Omental fat pad (tissue), 4 donors: Measurements from ENCODE around the gene LCAT. TPM values are rescaled to one million over a fixed set of nuclear protein-coding genes. Genes with fewer than 3 reads are reported as not detected.

Experiments
- ATAC-seq: fragments of 150-250 bp; one replicate; pipeline ENCODE4 v1.9.1; 2016; ENCODE audit warnings: mild to moderate bottlenecking, moderate library complexity; ENCODE audit not compliant: low FRiP score
- DNase-seq: peaks from one replicate; pipeline ENCODE4 v3.0.0-alpha.2; 2019; ENCODE audit warnings: low spot score
- total RNA-seq, 4 donors: library from RNA; depleted of rRNA; stranded (reverse); fragments of >200 nt; gene quantifications; one replicate each; pipeline ENCODE4 v1.1.0, GENCODE V29; 2016
- TF ChIP-seq, protein P1 (sequence below), 3 donors: fragments of 450-650 bp; IDR thresholded peaks; one replicate each; pipeline ENCODE4 v1.5.1; 2016 to 2017; ENCODE audit warnings: antibody characterized with exemption in 3 of 3, mild to moderate bottlenecking in 3 of 3, moderate library complexity in 2 of 3

LCAT gene
- total RNA-seq, 4 donors from 2014 or later = 7.7 to 52.2 (median 13.0) TPM

DNA sequence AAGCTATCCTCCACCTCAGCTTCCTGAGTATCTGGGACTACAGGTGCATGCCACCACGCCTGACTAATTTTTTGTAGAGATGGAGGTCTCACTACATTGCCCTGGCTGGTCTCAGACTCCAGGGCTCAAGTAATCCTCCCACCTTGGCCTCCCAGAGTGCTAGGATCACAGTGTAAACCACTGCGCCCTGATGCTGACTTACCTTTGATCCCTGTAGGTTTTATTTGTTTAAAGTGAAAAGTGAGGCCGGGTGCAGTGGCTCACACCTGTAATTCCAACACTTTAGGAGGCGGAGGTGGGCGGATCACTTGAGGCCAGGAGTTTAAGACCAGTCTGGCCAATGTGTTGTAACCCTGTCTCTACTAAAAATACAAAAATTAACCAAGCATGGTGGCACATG lies 42.2 kb downstream of the LCAT start:
- no peak for ATAC-seq
- TF ChIP-seq, protein P1, sequence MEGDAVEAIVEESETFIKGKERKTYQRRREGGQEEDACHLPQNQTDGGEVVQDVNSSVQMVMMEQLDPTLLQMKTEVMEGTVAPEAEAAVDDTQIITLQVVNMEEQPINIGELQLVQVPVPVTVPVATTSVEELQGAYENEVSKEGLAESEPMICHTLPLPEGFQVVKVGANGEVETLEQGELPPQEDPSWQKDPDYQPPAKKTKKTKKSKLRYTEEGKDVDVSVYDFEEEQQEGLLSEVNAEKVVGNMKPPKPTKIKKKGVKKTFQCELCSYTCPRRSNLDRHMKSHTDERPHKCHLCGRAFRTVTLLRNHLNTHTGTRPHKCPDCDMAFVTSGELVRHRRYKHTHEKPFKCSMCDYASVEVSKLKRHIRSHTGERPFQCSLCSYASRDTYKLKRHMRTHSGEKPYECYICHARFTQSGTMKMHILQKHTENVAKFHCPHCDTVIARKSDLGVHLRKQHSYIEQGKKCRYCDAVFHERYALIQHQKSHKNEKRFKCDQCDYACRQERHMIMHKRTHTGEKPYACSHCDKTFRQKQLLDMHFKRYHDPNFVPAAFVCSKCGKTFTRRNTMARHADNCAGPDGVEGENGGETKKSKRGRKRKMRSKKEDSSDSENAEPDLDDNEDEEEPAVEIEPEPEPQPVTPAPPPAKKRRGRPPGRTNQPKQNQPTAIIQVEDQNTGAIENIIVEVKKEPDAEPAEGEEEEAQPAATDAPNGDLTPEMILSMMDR (IDR thresholded peaks at IDR 0.05) = no peak
- no peak for DNase-seq

DNA sequence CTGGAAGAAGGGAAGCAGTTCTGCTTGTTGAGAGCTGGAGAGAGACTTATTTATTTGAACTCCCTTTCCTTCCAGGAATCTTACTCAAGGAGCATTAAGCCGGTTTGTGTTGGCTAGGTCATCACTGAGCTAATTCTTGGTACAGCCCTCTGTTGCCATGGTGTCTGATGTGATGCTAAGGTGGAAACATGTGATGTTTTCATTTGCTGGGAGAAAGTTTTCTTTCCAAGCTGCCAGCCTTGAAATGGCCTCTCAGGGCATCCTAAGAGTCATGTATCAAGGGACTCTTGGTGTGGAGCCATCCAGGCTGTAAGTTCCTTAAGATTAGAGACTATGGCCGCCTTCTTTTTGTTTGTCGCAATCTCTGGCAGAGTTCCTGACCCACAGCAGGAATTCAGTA lies 46.7 kb downstream of the LCAT start:
- TF ChIP-seq, protein P1 (IDR thresholded peaks at IDR 0.05) = no peak
- ATAC-seq (no peak), DNase-seq (no peak)

DNA sequence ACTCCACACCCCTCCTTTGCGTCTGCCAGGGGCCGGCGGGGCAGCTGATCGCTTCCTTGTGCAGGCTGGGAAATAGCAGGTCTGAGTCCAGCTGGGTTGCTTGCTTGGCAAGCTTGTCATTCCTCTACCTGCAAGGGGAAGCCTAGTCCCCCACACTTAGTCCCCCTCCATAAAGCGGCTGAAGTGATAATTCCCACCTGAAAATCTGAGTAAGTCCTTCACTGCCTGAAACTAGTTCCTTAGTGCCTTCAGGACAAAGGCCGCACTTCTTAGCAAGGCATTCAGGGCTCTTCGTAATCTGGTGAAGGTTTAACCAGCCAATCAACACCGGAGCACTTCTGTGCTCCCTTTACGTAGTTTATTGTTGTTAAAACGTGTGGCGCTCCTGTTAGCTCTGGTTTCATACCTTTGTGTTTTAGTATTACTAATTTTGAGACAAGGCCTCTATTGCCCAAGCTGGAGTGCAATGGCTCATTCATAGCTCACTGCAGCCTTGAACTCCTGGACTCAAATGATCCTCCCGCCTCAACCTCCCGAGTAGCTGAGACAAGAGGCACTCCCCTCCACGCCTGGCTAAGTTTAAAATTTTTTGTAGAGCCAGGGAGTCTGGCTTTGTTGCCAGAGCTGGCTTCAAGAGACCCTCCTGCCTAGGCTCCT lies 50.0 kb downstream of the LCAT start:
- TF ChIP-seq, protein P1 (IDR thresholded peaks at IDR 0.05) = no peak
- DNase-seq (no peak), ATAC-seq (no peak)

DNA sequence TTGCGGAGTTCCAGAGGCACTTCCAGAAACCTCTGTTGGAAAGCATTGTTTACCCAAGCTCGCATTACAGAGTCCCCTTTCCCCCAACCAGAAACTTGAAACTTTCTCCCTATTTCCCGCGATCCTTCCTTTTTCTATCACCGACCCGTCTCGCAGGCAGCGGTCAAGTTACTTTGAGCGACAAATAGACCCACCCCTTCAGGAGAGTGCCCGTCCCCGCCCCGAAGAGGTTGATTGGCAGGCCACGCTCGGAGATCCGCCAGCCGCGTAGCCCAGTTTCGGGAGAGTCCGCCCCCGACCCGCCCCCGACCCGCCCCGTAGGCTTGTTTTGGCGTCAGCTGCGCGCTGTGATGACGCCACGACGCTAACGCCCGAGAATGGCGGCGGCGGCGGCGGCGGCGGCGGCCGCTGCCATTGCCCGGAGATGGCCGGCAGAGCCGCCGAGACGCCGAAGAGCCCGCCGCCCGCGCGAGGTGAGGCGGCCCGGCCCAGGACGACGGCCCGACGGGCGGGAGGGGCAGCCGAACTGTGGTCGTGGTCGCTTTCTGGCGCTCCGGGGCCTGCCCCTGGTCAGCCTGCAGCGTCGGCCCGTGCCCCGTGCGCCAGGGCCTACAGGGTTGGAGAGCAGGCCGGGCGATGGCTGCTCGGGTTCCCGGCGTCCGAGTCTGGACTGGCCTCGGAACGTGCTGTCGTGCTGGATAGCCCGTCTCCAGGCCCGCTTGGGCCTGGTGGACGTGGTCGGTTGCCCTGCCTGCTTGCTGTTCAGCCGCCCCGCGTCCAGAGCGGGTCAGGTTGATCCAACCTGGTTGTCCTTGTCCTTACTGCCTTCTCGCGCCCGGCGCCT lies 50.8 kb downstream of the LCAT start, which contains the start of gene PSKH1:
Gene PSKH1, plus strand, starts transcription at position 356 of the 844 bp plus-strand sequence. CDS start 15,496 bp downstream, outside the sequence.
- ATAC-seq = peak; percentile 98
- TF ChIP-seq, protein P1 (IDR thresholded peaks at IDR 0.05) = no peak
- peak; percentile 85 for DNase-seq

DNA sequence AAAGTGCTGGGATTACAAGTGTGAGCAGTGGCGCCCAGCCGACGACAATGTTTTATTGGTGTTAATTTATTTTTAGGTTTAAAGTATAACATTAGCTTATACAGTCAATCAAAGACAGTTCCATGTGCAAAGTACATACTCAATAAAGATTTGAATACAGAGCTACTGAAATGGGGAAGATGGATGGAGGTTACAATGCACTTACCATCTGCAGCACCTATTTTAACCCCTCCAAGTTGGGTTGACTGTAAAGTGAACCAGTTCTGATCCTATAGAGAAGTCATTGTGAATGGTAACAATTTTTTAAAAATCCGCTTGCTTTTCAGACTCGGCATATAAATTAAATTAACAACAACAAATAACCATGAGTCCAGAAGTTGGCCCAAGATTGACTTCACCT lies 51.5 kb downstream of the LCAT start:
- ATAC-seq (no peak), DNase-seq (no peak)
- TF ChIP-seq, protein P1 (IDR thresholded peaks at IDR 0.05) = no peak

Other genes with a start within 250 kb of the LCAT start
- 10 to 100 TPM; 10.9 to 25.2 (median 20.1) TPM for gene GFOD2, start 224.8 kb downstream of the LCAT start, total RNA-seq
- 1 to 10 TPM; 6.0 to 9.8 (median 8.3) TPM for gene RANBP10, start 137.6 kb downstream of the LCAT start, total RNA-seq
- 1 to 10 TPM in 2 of 4 donors, under 1 TPM in 2; 0.60 to 1.9 (median 1.1) TPM for gene TSNAXIP1, start 137.2 kb downstream of the LCAT start, total RNA-seq
- gene THAP11, start 101.8 kb downstream of the LCAT start, total RNA-seq = 10 to 100 TPM; 37.4 to 61.6 (median 48.3) TPM
- gene NUTF2, start 97.2 kb downstream of the LCAT start, total RNA-seq = 100 to 1,000 TPM in 2 of 4 donors, 10 to 100 TPM in 2; 79.0 to 150 (median 110) TPM
- 100 to 1,000 TPM in 1 of 4 donors, 10 to 100 TPM in 3; 22.9 to 135 (median 37.8) TPM for gene CENPT, start 96.4 kb downstream of the LCAT start, total RNA-seq
- 10 to 100 TPM; 27.3 to 92.2 (median 43.0) TPM for gene EDC4, start 71.1 kb downstream of the LCAT start, total RNA-seq
- gene NRN1L, start 59.2 kb downstream of the LCAT start, total RNA-seq = 1 to 10 TPM in 2 of 4 donors, not detected in 2; 3.0 to 5.5 TPM
- 10 to 100 TPM; 16.1 to 24.6 (median 19.9) TPM for gene PSKH1, start 50.9 kb downstream of the LCAT start, total RNA-seq
- gene CTRL, start 12.3 kb downstream of the LCAT start, total RNA-seq = 1 to 10 TPM in 3 of 4 donors, under 1 TPM in 1; 0.65 to 5.0 (median 2.3) TPM
- gene PSMB10, start 7.3 kb downstream of the LCAT start, total RNA-seq = 10 to 100 TPM; 29.9 to 53.0 (median 45.3) TPM
- 10 to 100 TPM; 39.4 to 92.2 (median 70.8) TPM for gene SLC12A4, start 24.5 kb upstream of the LCAT start, total RNA-seq
- under 1 TPM in 2 of 4 donors, not detected in 2; 0.24 to 0.63 TPM for gene DPEP3, start 36.4 kb upstream of the LCAT start, total RNA-seq
- gene DPEP2, start 55.4 kb upstream of the LCAT start, total RNA-seq = 1 to 10 TPM; 4.0 to 8.7 (median 4.8) TPM
- gene DPEP2NB, start 71.8 kb upstream of the LCAT start, total RNA-seq = not detected
- 10 to 100 TPM in 1 of 4 donors, 1 to 10 TPM in 3; 6.4 to 13.5 (median 6.8) TPM for gene DDX28, start 79.1 kb upstream of the LCAT start, total RNA-seq
- 10 to 100 TPM in 2 of 4 donors, 1 to 10 TPM in 2; 6.7 to 17.9 (median 10.2) TPM for gene DUS2, start 79.2 kb upstream of the LCAT start, total RNA-seq
- gene NFATC3, start 141.2 kb upstream of the LCAT start, total RNA-seq = 10 to 100 TPM; 39.5 to 54.5 (median 45.6) TPM